GM12878 (cell line): Measurements from ENCODE around the gene MRPS18A. TPM values are rescaled to one million over a fixed set of nuclear protein-coding genes. Genes with fewer than 3 reads are reported as not detected.

Source experiments
- CBFB ChIP-seq: IDR thresholded peaks from 2 replicates; pipeline ENCODE4 v1.6.1; 2016; ENCODE audit warnings: antibody characterized with exemption, low read depth
- CREB1 ChIP-seq: IDR thresholded peaks from 2 replicates; pipeline ENCODE4 v1.6.1; 2012; ENCODE audit warnings: low read depth, mild to moderate bottlenecking, inconsistent platforms
- EED ChIP-seq: sonication (generic); IDR thresholded peaks from 2 replicates; pipeline ENCODE4 v1.6.1; 2016; ENCODE audit warnings: antibody characterized with exemption, low read depth
- GABPA ChIP-seq: IDR thresholded peaks from 2 replicates; pipeline ENCODE4 v1.6.1; 2014; ENCODE audit warnings: antibody characterized with exemption, low read depth, mild to moderate bottlenecking, inconsistent platforms
- HDAC2 ChIP-seq: fragments of 200-600 bp; sonication (generic); IDR thresholded peaks from 2 replicates; pipeline ENCODE4 v1.6.1; 2017
- IKZF1 ChIP-seq: fragments of 450-650 bp; conservative IDR thresholded peaks from 2 replicates; pipeline ENCODE4 v1.6.1; 2017; ENCODE audit warnings: antibody characterized with exemption, mild to moderate bottlenecking
- KAT2A ChIP-seq: conservative IDR thresholded peaks from 2 replicates; pipeline ENCODE4 v1.6.1; 2011; ENCODE audit warnings: low read depth, low read length; ENCODE audit not compliant: control insufficient read depth
- MEF2A ChIP-seq: IDR thresholded peaks from 2 replicates; pipeline ENCODE4 v1.6.1; 2011; ENCODE audit warnings: low read depth, mild to moderate bottlenecking, low read length, moderate library complexity; ENCODE audit not compliant: insufficient read depth
- NFIC ChIP-seq: IDR thresholded peaks from 2 replicates; pipeline ENCODE4 v1.6.1; 2012; ENCODE audit warnings: low read depth, mild to moderate bottlenecking, inconsistent platforms, low read length, moderate library complexity
- NR2C1 ChIP-seq: fragments of 450-650 bp; IDR thresholded peaks from 2 replicates; pipeline ENCODE4 v1.6.1; 2017; ENCODE audit warnings: antibody characterized with exemption, mild to moderate bottlenecking, moderate library complexity
- SREBF2 ChIP-seq: IDR thresholded peaks from 2 replicates; pipeline ENCODE4 v1.6.1; 2012; ENCODE audit warnings: mild to moderate bottlenecking, low read length
- SRF ChIP-seq, 2 experiments: IDR thresholded peaks; 2 replicates each; pipeline ENCODE4 v1.6.1; 2011; ENCODE audit warnings: low read depth in 2 of 2, low read length in 2 of 2, mild to moderate bottlenecking in 1 of 2, moderate library complexity in 1 of 2
- ZNF274 ChIP-seq: IDR thresholded peaks from one replicate; pipeline ENCODE4 v1.8.0; 2011; ENCODE audit not compliant: insufficient read length, insufficient read depth
- polyA plus RNA-seq, 11 experiments: library from polyadenylated mRNA; depleted of rRNA in 4 of 11; unstranded in 6 of 11; stranded (reverse) in 5 of 11; fragments of >200 nt; fragmentation: Nextera tagmentation in 4 of 11; fragmentation: Illumina TruSeq in 1 of 11; extraction: Ambion mirVana in 4 of 11; extraction: Trizol in 1 of 11; gene quantifications; 1 replicate in 1 of 11; 2 replicates in 10 of 11; pipeline versions ENCODE4 v1.2.1 to v1.2.3, GENCODE V29; 2011 to 2016; ENCODE audit warnings: inconsistent platforms in 2 of 11, missing spikeins in 2 of 11, low read depth in 1 of 11
- total RNA-seq, 4 experiments: library from RNA; depleted of rRNA in 3 of 4; stranded (reverse); fragments of >200 nt in 3 of 4; fragmentation: Illumina TruSeq in 1 of 4; extraction: Trizol in 1 of 4; gene quantifications; 2 replicates each; pipeline versions ENCODE4 v1.2.1 to v1.2.3, GENCODE V29; 2013 to 2021
- TF ChIP-seq, protein P1 (sequence below): fragments of 450-650 bp; IDR thresholded peaks from 2 replicates; pipeline ENCODE4 v1.6.1; 2017; ENCODE audit warnings: mild to moderate bottlenecking, moderate library complexity
- TF ChIP-seq, protein P2 (sequence below): fragments of 450-650 bp; formaldehyde crosslinking; IDR thresholded peaks from 2 replicates; pipeline ENCODE4 v1.5.0; 2022; ENCODE audit warnings: mild to moderate bottlenecking, missing genetic modification characterization
- TF ChIP-seq, protein P3 (sequence below): fragments of 450-650 bp; IDR thresholded peaks from 2 replicates; pipeline ENCODE4 v1.6.1; 2016; ENCODE audit warnings: mild to moderate bottlenecking
- TF ChIP-seq, protein P4 (sequence below): fragments of 450-650 bp; IDR thresholded peaks from 2 replicates; pipeline ENCODE4 v1.6.1; 2017; ENCODE audit warnings: mild to moderate bottlenecking
- TF ChIP-seq, protein P5 (sequence below): IDR thresholded peaks from 2 replicates; pipeline ENCODE4 v1.6.1; 2012; ENCODE audit warnings: low read depth, low read length, improper control_type of control experiment

The MRPS18A gene
- total and polyA plus RNA-seq, 10 of the 15 experiments (the other 5 are each of a cell fraction or from before 2014, with no cell fraction given) = 66.3 to 158 (median 98.7) TPM

DNA sequence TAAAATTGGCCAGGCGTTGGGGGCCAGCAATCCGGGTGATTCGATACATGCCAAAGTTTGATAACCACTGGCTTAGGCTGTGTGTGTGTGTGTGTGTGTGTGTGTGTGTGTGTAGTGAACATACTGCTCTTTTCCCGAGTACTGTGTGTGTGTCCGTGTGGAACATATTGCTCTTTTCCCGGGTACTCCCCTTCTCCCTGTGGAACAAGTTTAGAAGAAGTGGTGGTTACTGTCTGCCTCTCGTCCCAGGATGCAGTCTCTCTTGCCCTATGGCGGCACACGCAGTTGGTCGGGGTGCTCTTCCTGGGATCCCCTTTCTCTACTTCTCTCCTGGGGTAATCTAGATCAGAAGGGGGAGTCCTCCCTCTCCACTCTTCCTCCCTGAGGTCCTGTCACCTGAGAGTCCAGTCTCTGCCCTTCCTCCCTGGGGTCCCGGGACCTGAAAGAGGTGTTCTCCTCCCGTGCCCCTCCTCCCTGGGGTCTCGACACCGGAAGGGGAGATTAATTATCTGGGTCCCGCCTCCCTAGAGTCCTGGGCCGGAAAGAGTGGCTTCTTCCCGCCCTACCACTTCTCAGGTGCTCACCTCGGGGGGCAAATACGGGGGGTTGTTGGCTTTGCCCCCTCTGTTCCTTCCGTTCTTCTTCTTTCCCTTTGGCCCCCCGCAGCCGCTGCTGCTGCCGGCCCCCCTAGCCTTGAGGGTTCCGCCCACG is 59.0 kb downstream of the MRPS18A start (continued):
- TF ChIP-seq, protein P1, sequence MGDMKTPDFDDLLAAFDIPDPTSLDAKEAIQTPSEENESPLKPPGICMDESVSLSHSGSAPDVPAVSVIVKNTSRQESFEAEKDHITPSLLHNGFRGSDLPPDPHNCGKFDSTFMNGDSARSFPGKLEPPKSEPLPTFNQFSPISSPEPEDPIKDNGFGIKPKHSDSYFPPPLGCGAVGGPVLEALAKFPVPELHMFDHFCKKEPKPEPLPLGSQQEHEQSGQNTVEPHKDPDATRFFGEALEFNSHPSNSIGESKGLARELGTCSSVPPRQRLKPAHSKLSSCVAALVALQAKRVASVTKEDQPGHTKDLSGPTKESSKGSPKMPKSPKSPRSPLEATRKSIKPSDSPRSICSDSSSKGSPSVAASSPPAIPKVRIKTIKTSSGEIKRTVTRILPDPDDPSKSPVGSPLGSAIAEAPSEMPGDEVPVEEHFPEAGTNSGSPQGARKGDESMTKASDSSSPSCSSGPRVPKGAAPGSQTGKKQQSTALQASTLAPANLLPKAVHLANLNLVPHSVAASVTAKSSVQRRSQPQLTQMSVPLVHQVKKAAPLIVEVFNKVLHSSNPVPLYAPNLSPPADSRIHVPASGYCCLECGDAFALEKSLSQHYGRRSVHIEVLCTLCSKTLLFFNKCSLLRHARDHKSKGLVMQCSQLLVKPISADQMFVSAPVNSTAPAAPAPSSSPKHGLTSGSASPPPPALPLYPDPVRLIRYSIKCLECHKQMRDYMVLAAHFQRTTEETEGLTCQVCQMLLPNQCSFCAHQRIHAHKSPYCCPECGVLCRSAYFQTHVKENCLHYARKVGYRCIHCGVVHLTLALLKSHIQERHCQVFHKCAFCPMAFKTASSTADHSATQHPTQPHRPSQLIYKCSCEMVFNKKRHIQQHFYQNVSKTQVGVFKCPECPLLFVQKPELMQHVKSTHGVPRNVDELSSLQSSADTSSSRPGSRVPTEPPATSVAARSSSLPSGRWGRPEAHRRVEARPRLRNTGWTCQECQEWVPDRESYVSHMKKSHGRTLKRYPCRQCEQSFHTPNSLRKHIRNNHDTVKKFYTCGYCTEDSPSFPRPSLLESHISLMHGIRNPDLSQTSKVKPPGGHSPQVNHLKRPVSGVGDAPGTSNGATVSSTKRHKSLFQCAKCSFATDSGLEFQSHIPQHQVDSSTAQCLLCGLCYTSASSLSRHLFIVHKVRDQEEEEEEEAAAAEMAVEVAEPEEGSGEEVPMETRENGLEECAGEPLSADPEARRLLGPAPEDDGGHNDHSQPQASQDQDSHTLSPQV = no peak
- TF ChIP-seq MEF2A (no peak), SREBF2 (no peak), NFIC (no peak), EED (0 out of 2 replicates have a peak, but pooled peaks have one; percentile 14), GABPA (peak; percentile 68; the same call in 1 of the 2 replicates), CBFB (no peak), ZNF274 (no peak), CREB1 (no peak), HDAC2 (no peak), KAT2A (no peak), SRF (IDR thresholded peaks at IDR 0.05; ENCODE audit: low read depth in 2 of 2, low read length in 2 of 2) (no peak), NR2C1 (no peak), IKZF1 (no peak)
- TF ChIP-seq, protein P2, sequence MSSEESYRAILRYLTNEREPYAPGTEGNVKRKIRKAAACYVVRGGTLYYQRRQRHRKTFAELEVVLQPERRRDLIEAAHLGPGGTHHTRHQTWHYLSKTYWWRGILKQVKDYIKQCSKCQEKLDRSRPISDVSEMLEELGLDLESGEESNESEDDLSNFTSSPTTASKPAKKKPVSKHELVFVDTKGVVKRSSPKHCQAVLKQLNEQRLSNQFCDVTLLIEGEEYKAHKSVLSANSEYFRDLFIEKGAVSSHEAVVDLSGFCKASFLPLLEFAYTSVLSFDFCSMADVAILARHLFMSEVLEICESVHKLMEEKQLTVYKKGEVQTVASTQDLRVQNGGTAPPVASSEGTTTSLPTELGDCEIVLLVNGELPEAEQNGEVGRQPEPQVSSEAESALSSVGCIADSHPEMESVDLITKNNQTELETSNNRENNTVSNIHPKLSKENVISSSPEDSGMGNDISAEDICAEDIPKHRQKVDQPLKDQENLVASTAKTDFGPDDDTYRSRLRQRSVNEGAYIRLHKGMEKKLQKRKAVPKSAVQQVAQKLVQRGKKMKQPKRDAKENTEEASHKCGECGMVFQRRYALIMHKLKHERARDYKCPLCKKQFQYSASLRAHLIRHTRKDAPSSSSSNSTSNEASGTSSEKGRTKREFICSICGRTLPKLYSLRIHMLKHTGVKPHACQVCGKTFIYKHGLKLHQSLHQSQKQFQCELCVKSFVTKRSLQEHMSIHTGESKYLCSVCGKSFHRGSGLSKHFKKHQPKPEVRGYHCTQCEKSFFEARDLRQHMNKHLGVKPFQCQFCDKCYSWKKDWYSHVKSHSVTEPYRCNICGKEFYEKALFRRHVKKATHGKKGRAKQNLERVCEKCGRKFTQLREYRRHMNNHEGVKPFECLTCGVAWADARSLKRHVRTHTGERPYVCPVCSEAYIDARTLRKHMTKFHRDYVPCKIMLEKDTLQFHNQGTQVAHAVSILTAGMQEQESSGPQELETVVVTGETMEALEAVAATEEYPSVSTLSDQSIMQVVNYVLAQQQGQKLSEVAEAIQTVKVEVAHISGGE = no peak
- TF ChIP-seq, protein P3, sequence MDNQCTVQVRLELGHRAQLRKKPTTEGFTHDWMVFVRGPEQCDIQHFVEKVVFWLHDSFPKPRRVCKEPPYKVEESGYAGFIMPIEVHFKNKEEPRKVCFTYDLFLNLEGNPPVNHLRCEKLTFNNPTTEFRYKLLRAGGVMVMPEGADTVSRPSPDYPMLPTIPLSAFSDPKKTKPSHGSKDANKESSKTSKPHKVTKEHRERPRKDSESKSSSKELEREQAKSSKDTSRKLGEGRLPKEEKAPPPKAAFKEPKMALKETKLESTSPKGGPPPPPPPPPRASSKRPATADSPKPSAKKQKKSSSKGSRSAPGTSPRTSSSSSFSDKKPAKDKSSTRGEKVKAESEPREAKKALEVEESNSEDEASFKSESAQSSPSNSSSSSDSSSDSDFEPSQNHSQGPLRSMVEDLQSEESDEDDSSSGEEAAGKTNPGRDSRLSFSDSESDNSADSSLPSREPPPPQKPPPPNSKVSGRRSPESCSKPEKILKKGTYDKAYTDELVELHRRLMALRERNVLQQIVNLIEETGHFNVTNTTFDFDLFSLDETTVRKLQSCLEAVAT = 0 out of 2 replicates have a peak, but pooled peaks have one; percentile 48
- TF ChIP-seq, protein P4, sequence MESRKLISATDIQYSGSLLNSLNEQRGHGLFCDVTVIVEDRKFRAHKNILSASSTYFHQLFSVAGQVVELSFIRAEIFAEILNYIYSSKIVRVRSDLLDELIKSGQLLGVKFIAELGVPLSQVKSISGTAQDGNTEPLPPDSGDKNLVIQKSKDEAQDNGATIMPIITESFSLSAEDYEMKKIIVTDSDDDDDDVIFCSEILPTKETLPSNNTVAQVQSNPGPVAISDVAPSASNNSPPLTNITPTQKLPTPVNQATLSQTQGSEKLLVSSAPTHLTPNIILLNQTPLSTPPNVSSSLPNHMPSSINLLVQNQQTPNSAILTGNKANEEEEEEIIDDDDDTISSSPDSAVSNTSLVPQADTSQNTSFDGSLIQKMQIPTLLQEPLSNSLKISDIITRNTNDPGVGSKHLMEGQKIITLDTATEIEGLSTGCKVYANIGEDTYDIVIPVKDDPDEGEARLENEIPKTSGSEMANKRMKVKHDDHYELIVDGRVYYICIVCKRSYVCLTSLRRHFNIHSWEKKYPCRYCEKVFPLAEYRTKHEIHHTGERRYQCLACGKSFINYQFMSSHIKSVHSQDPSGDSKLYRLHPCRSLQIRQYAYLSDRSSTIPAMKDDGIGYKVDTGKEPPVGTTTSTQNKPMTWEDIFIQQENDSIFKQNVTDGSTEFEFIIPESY = no peak
- TF ChIP-seq, protein P5, sequence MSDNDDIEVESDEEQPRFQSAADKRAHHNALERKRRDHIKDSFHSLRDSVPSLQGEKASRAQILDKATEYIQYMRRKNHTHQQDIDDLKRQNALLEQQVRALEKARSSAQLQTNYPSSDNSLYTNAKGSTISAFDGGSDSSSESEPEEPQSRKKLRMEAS = peak; percentile 36; the same call in 1 of the 2 replicates
